Stimulated activated CD8-positive, alpha-beta memory T cell treated with anti-CD3 and anti-CD28 coated beads, Interleukin-7, amount 100 ng/mL, for 24 hours (primary cell): ENCODE measurements around the gene CSTPP1.
"Not testable (repeated sequence)": the region's sequence is repeated elsewhere in the genome, so short reads cannot be mapped to it uniquely, and the experiment has no call there.

ENCODE experiments used
- DNase-seq: peaks from one replicate; pipeline ENCODE4 v3.0.0-alpha.2; 2020; ENCODE audit warnings: low read depth

The CSTPP1 gene

DNA sequence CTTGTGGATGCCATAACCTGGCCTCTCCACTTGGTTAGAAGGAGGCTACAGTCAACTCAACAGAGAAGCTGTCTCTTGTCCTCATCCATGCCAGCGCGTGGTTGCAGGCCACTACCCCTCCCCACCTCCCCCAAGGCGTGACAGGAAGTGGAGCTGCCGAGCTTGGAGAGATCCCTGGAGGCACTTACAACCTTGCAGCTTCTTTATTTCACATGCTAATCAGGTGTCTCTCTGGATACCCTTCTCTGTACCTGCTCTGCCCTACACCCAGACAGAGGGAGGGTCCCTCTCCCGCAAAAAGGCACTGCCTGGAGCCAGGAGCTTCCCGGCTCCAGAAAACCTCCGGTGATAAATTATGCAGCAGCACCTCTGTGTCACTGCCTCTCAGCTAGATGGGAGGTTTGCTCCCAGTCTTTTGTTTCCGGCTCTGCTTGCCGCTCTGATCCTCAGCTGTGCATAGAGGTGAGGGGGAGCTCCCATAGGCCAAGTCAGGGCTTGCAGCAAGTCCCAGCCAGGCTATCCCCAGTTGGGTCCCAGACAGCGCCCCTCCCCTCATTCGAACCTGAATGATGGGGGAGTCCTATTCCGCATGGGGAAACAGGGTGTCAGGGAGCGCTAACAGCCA is 23.9 kb upstream of the CSTPP1 start:
- no peak for DNase-seq

DNA sequence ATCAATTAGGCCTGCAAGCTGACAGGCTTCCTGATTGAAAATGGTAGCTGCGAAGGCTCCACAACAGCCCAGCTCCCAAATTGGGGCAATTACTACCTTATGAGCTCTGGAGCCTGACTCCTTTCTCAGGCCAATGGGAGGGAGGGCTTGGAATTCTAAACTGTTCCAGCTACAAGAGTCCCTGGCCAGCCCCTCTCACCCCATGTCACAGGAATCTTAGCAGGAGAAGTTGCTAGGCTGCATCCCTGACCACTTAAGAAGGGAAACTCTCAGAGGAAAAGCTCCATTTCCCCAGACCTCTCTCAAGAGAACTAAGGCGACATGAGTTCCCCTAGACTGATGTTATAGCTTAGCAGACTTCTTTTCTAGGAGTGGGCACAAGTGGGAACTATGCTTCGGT is 23.1 kb upstream of the CSTPP1 start:
- DNase-seq = no peak

DNA sequence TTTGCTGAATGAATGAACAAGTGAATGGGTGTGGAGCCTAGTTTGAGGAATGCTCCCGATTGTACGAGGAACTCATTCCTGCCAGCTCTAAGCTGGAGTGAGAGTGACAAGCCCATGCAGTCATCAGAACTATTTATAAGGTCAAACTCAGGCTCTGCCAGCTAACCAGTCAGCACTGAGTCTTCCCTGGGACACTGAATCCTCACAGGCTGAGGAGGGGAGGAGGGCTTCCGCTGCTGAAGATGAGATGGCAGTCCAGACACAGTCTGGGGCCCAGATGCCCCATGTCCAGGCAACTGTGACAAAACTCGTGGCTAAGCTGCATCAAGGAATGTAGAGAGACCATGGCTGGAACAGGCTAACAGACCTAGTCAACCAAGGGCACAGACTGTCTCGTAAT is 22.2 kb upstream of the CSTPP1 start:
- DNase-seq = no peak

DNA sequence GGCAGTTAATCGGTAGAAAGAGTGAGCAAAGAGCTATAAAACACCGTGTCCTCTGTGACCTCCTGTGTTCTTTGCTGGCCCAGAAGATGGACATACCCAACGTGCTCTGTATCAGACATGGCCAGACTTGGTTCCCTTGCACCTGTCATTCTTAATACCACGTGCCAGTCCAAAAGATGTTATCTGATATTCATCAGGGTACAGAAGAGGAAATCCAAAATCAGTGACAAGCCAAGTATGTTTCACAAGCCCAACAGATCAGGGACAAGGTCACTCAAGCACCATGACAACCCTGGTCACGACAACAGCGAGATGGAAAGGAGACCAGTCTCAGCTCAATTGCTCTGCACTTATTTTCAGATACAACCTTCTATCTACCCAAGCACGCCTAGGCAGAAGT is 21.7 kb upstream of the CSTPP1 start:
- DNase-seq = no peak

DNA sequence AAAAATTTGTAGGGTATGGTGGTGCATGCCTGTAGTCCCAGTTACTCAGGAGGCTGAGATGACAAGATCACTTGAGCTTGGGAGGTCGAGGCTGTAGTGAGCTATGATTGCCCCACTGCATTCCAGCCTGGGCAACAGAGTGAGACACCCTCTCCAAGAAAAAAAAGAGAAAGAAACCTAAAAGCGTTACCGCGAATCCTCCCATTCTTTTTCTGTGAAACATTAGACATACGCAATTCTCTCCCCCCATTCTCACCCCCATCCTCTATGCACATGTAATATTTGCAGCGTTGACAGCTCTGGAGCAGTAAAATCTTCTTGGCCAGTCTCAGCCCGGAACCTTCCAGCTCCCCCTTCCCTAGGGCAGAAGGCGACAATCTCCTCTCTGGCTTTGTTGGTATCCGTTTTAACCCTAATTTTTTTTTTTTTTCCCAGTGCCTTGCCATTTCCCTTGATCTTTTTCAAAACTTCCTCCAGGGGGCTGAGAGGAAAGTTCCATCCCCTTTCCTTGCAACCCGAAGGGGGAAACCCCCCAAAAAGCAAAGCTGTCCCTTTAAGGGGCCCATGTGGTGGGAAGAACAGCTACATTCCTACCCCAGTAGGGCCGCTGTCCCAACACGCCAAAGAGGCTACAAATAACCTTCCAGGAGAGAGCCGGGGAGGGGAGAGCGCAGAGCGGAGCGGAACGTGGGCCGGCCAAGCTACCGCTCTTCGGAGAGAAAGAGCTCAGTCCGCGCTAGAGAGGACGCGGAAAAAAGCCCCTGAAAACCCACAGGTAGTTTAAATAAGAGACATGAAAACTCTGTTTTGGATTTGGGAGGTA is 20.1 kb upstream of the CSTPP1 start:
- DNase-seq = no peak

DNA sequence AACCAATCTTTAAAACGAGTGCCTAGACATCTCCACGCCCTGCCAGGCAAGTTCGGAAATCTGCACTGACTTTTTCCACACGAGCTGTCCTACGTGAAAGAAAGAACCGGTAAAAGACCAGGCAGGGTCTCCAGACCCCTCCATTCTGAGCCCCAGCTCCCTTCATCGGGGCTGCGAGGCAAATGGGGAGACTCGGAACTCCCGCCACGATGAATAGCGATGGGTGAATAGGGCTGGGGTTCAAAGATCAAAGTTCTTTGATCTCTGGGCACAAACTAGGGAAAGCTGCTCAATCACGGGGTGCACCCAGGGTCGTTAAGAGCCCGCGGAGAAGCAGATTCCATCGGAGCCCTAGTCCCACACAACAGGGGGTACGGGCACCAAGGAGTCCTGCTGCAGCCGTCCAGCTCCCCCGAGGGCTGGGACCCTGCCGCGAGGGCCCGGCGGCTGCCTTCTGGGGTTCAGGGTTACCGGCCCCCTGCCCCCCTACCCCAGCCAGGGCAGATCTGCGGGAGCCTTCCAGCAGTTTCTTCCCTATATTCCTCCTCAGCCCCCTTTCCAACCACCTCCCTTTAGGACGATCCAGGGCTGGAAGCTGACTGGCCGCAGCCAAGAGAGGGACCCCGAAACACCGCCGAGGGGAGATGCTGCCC is 19.3 kb upstream of the CSTPP1 start:
- no peak for DNase-seq

DNA sequence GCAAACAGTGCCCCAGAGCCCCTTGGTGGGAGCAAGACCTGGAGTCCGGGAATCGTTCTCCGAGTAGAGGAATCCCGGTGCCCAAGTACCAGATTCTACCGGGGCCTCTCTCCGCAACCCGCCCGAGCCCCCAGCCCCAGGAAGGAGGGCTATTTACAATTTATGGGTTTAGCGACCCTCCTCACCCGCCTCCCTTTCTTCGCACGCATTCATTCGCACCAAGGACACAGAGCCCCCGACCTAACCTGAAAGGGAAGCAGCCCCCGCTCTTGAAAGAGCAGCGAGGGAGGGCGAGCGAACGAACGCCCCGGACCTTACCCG is 18.8 kb upstream of the CSTPP1 start:
- DNase-seq = no peak

DNA sequence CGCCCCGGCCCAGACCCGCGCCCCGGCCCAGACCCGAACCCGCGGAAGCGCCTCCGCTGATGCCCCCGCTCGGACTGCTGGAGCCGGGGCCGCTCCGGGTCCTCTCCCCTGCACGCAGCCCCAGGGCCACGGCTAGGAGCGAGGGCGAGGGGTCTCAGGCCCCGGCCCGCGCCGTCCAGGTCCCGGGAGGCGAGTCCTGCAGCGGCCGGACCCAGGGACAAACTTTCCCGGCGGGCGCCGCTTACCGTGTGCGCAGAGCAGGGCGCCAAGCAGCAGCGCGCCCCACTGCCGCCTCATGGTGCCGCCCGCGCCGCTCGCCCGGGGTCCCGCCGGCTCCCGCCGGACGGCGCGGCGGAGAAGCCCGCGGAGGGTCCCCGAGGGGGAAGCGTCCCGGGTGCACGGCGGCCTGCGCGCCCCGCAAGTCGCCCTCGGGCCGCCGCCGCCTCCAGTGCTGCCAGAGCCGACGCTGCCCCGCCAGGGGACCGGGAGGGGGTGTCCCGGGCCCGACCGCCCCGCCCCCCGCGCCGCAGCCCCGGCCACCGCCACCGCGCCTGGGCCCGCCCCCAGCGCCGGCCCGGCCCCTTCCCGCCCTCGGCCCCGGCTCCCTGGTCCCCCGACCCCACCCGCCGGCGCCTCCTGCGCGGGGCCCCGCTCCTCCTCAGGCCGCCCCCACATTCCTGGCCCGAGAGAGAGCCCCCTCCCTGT is 18.3 kb upstream of the CSTPP1 start, which contains the start of gene LRP4:
LRP4 (minus strand) TSS at position 468 of the 705 bp plus-strand sequence; CDS start at position 297, 171 bp downstream.
- DNase-seq = no peak

DNA sequence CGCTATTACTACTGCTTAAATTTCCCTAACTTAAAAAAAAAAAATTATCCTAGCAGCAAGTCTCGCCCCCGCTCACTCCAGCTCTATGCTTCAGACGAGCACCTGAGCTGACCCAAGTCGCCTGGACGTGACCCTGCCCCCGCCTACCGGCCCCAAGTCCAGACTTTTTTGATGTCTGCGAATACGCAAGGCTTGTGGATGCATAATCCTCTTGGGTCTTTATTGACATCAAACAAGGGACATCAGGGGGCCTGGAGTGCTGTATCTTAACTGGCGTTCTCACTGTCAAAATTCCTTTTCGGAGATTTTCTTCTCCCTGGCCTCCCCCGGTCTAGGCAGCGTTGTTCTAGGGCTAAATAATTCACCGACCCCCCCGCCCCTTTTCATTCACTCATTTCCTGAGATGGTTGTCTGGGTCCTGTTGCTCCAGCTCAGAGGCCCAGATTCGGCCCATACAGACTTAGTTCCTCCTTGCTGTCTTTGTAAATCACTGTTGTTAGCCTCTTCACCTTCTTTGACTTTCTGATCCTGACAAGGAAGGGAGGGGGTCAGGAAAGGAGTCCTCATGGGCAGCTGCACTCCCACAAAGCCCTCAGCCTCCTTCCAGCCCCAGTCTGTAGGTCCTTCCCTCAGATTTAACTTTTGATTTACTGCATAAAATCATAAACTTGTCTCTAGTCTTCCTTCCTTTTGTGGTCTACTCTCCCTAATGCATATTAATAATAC is 17.6 kb upstream of the CSTPP1 start:
- DNase-seq = no peak

DNA sequence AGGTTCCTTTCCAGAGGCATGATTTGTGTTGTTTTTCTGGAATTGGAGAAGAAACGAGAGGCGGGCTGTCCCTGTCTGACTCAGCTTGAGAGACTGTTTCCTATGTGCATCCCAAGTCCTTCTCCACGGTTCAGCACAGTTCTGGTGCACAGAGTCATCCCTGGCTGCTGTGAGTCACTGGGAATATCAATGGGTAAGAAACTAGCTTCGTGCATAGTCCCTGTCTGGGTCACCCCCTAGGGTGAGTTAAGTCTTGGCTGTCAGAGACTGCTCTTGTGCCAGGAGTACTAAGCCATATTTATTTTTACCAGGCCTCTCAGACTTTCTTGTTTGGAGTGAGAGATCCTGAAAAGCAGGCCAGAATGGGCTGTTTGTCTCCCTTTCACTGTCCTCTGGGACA is 15.8 kb upstream of the CSTPP1 start:
- no peak for DNase-seq

DNA sequence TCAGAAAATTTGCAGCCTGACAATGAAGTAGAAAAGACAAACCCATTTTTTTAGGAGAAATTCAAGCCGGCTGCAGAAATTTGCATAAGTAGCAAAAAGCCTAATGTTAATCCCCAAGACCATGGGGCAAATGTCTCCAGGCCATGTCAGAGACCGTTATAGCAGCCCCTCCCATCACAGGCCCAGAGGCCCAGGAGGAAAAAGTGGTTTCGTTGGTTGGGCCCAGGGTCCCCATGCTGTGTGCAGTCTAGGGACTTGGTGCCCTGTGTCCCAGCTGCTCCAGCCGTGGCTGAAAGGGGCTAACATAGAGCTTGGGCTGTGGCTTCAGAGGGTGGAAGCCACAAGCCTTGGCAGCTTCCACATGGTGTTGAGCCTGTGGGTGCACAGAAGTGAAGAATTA is 8.6 kb upstream of the CSTPP1 start:
- DNase-seq = not testable (repeated sequence)

DNA sequence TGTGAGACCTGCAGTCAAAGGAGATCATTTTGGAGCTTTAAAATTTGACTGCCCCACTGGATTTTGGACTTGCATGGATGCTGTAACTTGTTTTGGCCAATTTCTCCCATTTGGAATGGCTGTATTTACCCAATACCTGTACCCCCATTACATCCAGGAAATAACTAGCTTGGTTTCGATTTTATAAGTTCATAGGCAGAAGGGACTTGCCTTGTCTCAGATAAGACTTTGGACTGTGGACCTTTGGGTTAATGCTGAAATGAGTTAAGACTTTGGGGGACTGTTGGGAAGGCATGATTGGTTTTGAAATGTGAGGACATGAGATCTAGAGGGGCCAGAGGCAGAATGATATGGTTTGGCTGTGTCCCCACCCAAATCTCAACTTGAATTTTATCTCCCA is 7.9 kb upstream of the CSTPP1 start:
- DNase-seq = not testable (repeated sequence)

DNA sequence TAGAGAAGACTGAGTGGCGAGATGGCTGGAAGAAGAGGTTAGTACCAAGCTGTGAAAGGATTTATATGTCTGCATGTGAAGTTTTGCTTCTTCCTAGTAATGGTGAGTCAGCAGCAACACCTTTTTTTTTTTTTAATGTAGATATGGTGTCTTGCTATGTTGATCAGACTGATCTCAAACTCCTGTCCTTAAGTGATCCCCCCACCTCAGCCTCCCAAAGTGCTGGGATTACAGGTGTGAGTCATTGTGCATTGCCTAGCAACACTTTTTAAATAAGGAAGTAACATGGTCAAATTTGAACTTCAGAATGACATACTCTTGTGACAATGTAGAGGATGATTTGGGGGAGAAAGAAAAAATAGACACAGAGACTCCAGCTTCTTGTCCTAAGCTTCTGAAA is 6.5 kb upstream of the CSTPP1 start:
- no peak for DNase-seq

DNA sequence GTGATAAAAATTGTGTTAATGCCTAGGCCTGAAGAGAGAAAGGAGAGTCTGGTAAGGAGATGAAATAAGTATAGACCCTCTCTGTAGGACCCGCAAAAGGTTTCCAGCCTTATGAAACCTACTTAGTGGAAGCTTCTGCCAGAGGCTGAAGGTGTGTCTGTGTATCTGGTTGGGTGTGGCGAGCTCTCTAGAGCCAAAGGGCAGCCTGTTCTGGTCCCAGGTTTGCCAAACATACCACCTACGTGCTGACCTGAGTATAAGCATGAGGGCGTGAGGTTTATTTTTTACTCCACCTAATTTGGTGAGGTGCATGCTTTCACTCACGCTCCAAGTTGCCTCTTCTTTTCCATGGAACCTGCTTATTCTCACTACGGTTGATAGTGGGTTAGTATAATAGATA is 5.6 kb downstream of the CSTPP1 start:
- no peak for DNase-seq

DNA sequence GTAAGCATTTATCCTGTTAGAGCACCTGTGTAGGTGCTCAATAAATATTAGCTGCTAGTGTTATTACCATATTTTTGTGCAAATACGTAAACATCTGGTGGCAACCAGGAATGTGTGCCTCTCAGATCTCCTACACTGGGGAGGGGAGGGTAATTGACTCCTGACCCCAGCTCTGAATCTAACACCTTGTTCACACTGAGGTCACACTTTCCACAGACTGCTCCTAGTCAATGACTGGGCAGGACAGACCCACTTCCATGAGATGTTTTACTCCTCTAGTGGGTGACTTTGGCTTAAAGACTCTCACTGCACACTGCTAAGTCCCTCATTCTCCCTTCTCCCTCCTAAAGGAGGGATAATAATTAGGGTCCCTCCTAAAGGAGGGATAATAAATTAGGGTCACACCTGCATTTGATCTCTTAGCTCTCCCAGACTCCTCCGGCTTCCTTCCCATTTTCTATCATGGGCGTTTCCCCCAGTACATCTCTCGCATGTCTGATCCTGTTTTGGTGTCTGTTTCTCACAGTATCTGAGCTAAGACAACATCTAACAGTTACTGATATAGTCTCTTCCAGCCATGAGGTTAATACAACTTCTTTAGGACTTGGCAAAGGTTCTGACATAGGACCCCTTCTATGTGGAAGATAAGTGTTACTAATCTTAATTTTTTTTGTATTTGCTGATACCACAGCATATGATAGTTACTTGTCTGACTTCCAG is 8.0 kb downstream of the CSTPP1 start:
- DNase-seq = no peak

DNA sequence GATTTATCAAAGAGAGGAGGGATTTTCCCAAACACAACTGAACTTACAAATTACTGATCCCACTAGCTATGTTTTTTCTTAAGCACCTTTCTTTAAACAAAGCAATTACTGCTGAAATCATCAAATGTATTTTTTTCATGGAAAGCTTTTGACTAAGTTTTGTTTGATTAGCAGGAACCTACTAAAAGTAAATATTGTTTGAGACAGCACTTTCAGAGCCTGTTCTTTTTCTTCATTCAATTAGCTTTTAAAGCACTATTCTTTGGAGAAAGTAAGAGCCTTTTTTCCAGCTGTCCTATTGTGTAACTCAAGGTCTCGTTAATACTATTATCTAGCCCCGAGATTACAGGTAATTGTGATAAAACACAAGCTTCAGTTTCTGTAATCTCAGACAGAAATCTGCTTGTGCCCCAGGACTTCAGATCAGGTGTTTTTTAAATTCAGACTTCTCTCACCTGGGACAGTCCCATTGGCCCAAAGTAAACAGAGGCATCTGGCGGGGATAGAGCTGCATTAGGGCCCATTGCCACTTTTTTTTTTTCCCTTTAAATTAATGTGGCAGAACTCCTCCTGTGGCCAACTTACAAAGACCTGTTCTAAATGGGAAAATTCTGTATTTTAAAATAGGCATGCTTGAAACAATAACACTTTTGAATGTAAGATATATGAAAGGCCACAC is 11.0 kb downstream of the CSTPP1 start:
- DNase-seq = no peak

DNA sequence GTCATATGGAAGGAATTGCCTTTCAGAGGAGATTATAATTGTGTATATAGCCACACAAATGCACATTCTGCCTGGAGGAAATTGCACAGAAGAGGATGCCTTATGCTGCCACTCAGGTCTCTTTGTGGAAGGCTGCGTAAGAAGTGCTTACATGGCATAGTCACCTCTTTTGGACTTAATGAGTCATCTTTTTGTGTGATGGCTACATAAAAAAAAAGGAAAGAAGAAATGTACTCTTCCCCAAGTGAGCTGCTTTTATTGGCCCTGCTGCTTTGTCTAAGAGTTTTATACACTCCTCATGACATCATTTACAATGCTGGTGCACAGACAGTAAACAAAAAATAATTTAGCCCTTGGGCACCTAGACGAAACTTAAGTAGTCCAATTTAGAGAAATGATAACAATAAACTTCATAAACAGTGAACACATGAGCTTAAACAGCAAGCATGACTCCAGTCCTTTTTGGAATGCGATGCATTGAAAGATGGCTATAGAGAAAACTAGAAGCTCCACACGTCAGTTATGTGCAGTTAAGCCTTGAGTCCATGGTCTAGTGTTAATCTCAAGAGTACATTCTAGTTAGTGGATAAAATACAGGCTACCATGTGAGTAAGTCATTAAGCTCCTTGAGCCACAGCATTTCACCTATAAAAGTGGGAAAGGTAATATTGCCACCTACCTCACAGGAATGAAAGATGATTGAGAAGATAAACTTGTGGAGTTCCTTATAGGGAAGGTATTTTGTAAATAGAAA is 12.0 kb downstream of the CSTPP1 start:
- no peak for DNase-seq

DNA sequence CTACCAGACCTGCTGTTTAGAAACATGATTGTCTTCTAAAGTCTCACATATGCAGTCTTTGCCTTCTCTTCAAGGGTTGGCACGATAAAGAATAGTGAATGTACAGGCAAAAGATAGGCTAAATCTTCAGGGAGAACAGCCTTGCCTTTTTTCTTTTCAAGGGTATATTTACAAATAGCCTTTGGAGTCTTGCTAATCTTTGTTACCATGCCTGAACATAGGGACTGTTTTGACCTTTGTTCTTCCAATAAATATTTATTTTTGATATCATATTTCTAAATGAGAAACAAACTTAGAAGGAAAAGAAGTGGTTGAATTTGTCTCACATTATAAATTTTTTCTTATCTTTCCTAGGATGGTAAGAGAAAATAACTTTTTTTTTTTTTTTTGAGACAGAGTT is 12.7 kb downstream of the CSTPP1 start:
- DNase-seq = no peak

DNA sequence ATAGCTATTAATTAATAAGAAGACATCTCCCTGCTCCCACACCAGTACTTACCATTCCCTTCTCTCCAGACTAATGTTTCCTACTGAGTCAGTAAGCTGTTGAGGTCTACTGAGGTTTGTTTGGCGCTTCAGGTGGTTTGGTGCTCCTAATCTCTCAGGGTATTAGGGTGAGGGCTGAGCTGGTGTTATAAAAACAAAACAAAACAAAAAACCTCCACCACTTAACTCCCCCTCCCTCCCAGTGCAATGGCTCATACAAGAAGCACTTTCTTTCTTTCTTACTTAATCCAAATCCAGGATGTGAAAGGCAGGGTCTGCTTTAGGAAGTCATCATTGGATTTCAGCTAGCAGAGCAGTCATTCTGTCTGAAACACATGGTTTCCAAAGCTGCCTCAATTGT is 15.3 kb downstream of the CSTPP1 start:
- no peak for DNase-seq

DNA sequence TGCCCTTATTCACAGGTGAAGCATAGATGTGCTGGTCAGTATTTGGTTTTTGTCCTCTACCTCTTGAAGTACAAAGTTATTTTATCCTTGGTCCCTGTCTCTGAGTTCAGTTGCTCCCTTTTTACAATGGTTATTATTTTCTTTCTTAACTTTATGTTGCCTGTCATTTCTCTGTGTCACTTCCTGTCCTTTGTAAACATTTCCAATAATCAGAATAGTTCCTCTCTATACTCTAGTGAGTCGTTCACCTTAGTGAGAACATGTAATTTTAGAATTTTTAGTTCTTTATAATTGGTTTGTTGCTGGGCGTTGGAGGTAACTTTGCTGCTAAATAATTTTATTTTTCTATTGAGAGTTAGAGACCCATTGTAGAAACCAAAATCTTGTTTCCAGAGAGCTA is 16.0 kb downstream of the CSTPP1 start:
- no peak for DNase-seq
